ENCODE results near the gene FALEC. TPM values are rescaled to one million over a fixed set of nuclear protein-coding genes. Genes with fewer than 3 reads are reported as not detected.

FALEC gene
- total and polyA plus RNA-seq, 2 experiments from 2014 or later, result 1.7 TPM; not detected in 1

- TF ChIP-seq, protein P1, sequence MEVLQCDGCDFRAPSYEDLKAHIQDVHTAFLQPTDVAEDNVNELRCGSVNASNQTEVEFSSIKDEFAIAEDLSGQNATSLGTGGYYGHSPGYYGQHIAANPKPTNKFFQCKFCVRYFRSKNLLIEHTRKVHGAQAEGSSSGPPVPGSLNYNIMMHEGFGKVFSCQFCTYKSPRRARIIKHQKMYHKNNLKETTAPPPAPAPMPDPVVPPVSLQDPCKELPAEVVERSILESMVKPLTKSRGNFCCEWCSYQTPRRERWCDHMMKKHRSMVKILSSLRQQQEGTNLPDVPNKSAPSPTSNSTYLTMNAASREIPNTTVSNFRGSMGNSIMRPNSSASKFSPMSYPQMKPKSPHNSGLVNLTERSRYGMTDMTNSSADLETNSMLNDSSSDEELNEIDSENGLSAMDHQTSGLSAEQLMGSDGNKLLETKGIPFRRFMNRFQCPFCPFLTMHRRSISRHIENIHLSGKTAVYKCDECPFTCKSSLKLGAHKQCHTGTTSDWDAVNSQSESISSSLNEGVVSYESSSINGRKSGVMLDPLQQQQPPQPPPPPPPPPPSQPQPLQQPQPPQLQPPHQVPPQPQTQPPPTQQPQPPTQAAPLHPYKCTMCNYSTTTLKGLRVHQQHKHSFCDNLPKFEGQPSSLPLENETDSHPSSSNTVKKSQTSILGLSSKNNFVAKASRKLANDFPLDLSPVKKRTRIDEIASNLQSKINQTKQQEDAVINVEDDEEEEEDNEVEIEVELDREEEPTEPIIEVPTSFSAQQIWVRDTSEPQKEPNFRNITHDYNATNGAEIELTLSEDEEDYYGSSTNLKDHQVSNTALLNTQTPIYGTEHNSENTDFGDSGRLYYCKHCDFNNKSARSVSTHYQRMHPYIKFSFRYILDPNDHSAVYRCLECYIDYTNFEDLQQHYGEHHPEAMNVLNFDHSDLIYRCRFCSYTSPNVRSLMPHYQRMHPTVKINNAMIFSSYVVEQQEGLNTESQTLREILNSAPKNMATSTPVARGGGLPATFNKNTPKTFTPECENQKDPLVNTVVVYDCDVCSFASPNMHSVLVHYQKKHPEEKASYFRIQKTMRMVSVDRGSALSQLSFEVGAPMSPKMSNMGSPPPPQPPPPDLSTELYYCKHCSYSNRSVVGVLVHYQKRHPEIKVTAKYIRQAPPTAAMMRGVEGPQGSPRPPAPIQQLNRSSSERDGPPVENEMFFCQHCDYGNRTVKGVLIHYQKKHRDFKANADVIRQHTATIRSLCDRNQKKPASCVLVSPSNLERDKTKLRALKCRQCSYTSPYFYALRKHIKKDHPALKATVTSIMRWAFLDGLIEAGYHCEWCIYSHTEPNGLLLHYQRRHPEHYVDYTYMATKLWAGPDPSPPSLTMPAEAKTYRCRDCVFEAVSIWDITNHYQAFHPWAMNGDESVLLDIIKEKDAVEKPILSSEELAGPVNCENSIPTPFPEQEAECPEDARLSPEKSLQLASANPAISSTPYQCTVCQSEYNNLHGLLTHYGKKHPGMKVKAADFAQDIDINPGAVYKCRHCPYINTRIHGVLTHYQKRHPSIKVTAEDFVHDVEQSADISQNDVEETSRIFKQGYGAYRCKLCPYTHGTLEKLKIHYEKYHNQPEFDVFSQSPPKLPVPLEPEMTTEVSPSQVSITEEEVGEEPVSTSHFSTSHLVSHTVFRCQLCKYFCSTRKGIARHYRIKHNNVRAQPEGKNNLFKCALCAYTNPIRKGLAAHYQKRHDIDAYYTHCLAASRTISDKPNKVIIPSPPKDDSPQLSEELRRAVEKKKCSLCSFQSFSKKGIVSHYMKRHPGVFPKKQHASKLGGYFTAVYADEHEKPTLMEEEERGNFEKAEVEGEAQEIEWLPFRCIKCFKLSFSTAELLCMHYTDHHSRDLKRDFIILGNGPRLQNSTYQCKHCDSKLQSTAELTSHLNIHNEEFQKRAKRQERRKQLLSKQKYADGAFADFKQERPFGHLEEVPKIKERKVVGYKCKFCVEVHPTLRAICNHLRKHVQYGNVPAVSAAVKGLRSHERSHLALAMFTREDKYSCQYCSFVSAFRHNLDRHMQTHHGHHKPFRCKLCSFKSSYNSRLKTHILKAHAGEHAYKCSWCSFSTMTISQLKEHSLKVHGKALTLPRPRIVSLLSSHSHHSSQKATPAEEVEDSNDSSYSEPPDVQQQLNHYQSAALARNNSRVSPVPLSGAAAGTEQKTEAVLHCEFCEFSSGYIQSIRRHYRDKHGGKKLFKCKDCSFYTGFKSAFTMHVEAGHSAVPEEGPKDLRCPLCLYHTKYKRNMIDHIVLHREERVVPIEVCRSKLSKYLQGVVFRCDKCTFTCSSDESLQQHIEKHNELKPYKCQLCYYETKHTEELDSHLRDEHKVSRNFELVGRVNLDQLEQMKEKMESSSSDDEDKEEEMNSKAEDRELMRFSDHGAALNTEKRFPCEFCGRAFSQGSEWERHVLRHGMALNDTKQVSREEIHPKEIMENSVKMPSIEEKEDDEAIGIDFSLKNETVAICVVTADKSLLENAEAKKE (CRISPR knock-in tag; IDR thresholded peaks at IDR 0.05), result no peak
- no peak for TF ChIP-seq EZH2 (IDR thresholded peaks at IDR 0.05; ENCODE audit: low read depth, unreplicated experiment)
- no peak for TF ChIP-seq POLR2AphosphoS5 (IDR thresholded peaks at IDR 0.05; ENCODE audit: low read depth)
- TF ChIP-seq STAT1 (IDR thresholded peaks at IDR 0.05; ENCODE audit: unreplicated experiment), result no peak
These were observed 42.8 kb downstream of the FALEC start (continued) for GRCh38 chr1:150558303-150558704.

- peaks cover 40% of the 10 kb centered on the region for H3K4me1 Mint-ChIP-seq
- H3K27ac ChIP-seq (ENCODE audit: low read depth), result no peak overlapping the region
- TF ChIP-seq CTCF (conservative IDR thresholded peaks at IDR 0.05; ENCODE audit: low read depth in 2 of 2) (no peak), NANOG (IDR thresholded peaks at IDR 0.05; ENCODE audit: borderline replicate concordance) (no peak), CREB1 (CRISPR knock-in tag; IDR thresholded peaks at IDR 0.05; ENCODE audit: low read depth) (no peak), JUNB (IDR thresholded peaks at IDR 0.05; ENCODE audit: unreplicated experiment) (no peak), POLR2AphosphoS5 (IDR thresholded peaks at IDR 0.05; ENCODE audit: low read depth) (no peak), EZH2 (IDR thresholded peaks at IDR 0.05; ENCODE audit: low read depth, unreplicated experiment) (no peak), EZH2phosphoT487 (IDR thresholded peaks at IDR 0.05; ENCODE audit: unreplicated experiment) (no peak), ETS1 (IDR thresholded peaks at IDR 0.05) (no peak)
- TF ChIP-seq, protein P2, sequence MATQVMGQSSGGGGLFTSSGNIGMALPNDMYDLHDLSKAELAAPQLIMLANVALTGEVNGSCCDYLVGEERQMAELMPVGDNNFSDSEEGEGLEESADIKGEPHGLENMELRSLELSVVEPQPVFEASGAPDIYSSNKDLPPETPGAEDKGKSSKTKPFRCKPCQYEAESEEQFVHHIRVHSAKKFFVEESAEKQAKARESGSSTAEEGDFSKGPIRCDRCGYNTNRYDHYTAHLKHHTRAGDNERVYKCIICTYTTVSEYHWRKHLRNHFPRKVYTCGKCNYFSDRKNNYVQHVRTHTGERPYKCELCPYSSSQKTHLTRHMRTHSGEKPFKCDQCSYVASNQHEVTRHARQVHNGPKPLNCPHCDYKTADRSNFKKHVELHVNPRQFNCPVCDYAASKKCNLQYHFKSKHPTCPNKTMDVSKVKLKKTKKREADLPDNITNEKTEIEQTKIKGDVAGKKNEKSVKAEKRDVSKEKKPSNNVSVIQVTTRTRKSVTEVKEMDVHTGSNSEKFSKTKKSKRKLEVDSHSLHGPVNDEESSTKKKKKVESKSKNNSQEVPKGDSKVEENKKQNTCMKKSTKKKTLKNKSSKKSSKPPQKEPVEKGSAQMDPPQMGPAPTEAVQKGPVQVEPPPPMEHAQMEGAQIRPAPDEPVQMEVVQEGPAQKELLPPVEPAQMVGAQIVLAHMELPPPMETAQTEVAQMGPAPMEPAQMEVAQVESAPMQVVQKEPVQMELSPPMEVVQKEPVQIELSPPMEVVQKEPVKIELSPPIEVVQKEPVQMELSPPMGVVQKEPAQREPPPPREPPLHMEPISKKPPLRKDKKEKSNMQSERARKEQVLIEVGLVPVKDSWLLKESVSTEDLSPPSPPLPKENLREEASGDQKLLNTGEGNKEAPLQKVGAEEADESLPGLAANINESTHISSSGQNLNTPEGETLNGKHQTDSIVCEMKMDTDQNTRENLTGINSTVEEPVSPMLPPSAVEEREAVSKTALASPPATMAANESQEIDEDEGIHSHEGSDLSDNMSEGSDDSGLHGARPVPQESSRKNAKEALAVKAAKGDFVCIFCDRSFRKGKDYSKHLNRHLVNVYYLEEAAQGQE (IDR thresholded peaks at IDR 0.05; ENCODE audit: unreplicated experiment), result no peak
These were observed 43.5 kb downstream of the FALEC start for GRCh38 chr1:150558761-150559655.

More at GRCh38 chr1:150558761-150559655, 43.5 kb downstream of the FALEC start:
- Histone ChIP-seq H3K4me1 (ENCODE audit: insufficient read depth) (peaks cover 28% of the 10 kb centered on the region), H3F3A (replicated peaks; ENCODE audit: low read depth) (peaks cover 4% of the 10 kb centered on the region), H3K4me3 (no peak overlapping the region), H3K36me3 (ENCODE audit: insufficient read depth) (no peaks in the 10 kb centered on the region), H3K9me2 (ENCODE audit: insufficient read depth) (no peaks in the 10 kb centered on the region), H3K27me3 (ENCODE audit: insufficient read depth) (no peaks in the 10 kb centered on the region), H3K79me2 (replicated peaks; ENCODE audit: insufficient read depth) (peaks cover 7% of the 10 kb centered on the region), H2AFZ (no peak overlapping the region), H3K4me2 (no peak overlapping the region), H4K20me1 (replicated peaks; ENCODE audit: insufficient read depth) (no peaks in the 10 kb centered on the region)
- Mint-ChIP-seq H3K36me3 (ENCODE audit: low read depth) (no peaks in the 10 kb centered on the region), H3K9me3 (no peaks in the 10 kb centered on the region), H3K27ac (no peak overlapping the region), H3K4me3 (no peak overlapping the region), H3K27me3 (ENCODE audit: insufficient read depth, low read depth, poor library complexity) (peaks cover 20% of the 10 kb centered on the region)
- DNase-seq (ENCODE audit: low spot score) (peak; percentile 16), ATAC-seq (no peak)

Measured in GM23338 (cell line).